Panc1 (cell line): ENCODE data around the gene NDUFV3.
"Not testable (repeated sequence)": the region's sequence is repeated elsewhere in the genome, so short reads cannot be mapped to it uniquely, and the experiment has no call there.

Source experiments
- POLR2AphosphoS5 ChIP-seq: IDR thresholded peaks from 2 replicates; pipeline ENCODE4 v1.6.1; 2012; ENCODE audit warnings: mild to moderate bottlenecking, low read depth, low read length, moderate library complexity
- SIN3A ChIP-seq: IDR thresholded peaks from 2 replicates; pipeline ENCODE4 v1.6.1; 2012; ENCODE audit warnings: low read depth, mild to moderate bottlenecking, low read length, moderate library complexity, borderline replicate concordance; ENCODE audit not compliant: insufficient read depth
- TF ChIP-seq, protein P1 (sequence below): fragments of 450-650 bp; IDR thresholded peaks from 2 replicates; pipeline ENCODE4 v1.5.1; 2017; ENCODE audit warnings: mild to moderate bottlenecking

GRCh38 chr21:42933973-42934372 is 40.9 kb downstream of the NDUFV3 start:
- TF ChIP-seq SIN3A, POLR2AphosphoS5: not testable (repeated sequence)
- TF ChIP-seq, protein P1, sequence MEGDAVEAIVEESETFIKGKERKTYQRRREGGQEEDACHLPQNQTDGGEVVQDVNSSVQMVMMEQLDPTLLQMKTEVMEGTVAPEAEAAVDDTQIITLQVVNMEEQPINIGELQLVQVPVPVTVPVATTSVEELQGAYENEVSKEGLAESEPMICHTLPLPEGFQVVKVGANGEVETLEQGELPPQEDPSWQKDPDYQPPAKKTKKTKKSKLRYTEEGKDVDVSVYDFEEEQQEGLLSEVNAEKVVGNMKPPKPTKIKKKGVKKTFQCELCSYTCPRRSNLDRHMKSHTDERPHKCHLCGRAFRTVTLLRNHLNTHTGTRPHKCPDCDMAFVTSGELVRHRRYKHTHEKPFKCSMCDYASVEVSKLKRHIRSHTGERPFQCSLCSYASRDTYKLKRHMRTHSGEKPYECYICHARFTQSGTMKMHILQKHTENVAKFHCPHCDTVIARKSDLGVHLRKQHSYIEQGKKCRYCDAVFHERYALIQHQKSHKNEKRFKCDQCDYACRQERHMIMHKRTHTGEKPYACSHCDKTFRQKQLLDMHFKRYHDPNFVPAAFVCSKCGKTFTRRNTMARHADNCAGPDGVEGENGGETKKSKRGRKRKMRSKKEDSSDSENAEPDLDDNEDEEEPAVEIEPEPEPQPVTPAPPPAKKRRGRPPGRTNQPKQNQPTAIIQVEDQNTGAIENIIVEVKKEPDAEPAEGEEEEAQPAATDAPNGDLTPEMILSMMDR, result not testable (repeated sequence)
